SU-DHL-6 (cell line): Measurements from ENCODE around the gene SUGP1.

ENCODE experiments used
- CTCF ChIP-seq: fragments of 200-600 bp; sonication (generic); IDR thresholded peaks from one replicate; pipeline ENCODE4 v1.5.1; 2017; ENCODE audit warnings: antibody characterized with exemption, mild to moderate bottlenecking, low read length, moderate library complexity; ENCODE audit not compliant: insufficient read depth, poor library complexity, severe bottlenecking
- EZH2phosphoT487 ChIP-seq: fragments of 200-600 bp; sonication (generic), shearing (Covaris generic); conservative IDR thresholded peaks from 2 replicates; pipeline ENCODE4 v1.6.1; 2018; ENCODE audit warnings: mild to moderate bottlenecking, antibody characterized with exemption, low read length, moderate library complexity, mixed read lengths

DNA sequence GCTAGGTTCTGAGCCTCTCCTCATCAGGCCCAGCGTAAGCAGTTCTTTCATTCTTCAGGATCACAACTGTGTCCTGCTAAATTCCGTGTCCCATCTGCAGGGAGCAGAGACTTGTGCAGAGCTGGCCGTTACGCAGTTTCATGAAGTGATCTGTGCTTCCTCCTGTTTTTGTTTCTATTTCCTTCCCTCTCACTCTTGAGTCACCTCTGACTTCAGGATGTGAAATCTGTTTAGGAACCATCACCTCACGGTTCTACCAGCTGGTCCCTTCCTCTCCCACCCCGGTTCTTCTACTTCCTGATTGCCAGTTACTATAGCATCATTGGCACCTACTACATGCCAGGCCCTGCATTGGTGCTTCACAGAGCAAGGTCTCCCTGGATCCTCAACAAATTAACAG, 8.8 kb upstream of the SUGP1 start:
- TF ChIP-seq CTCF (no peak), EZH2phosphoT487 (no peak)
